Ishikawa (cell line): Measurements from ENCODE around the gene L1CAM.
A peak's percentile ranks its signal among the peaks of the same experiment; 100 is the strongest.

Source experiments
- CEBPB ChIP-seq: IDR thresholded peaks from 2 replicates; pipeline ENCODE4 v1.6.1; 2012
- CREB1 ChIP-seq: IDR thresholded peaks from 2 replicates; pipeline ENCODE4 v1.6.1; 2012; ENCODE audit warnings: low read depth
- EGR1 ChIP-seq: IDR thresholded peaks from 2 replicates; pipeline ENCODE4 v1.6.1; 2012
- EP300 ChIP-seq: IDR thresholded peaks from 2 replicates; pipeline ENCODE4 v1.6.1; 2012; ENCODE audit warnings: borderline replicate concordance
- FOXM1 ChIP-seq: IDR thresholded peaks from 2 replicates; pipeline ENCODE4 v1.6.1; 2012; ENCODE audit warnings: low read depth, borderline replicate concordance
- NFIC ChIP-seq: IDR thresholded peaks from 2 replicates; pipeline ENCODE4 v1.6.1; 2012
- RAD21 ChIP-seq: IDR thresholded peaks from 2 replicates; pipeline ENCODE4 v1.6.1; 2012; ENCODE audit warnings: low read depth
- TAF1 ChIP-seq: IDR thresholded peaks from 2 replicates; pipeline ENCODE4 v1.6.1; 2012; ENCODE audit warnings: low read depth, mild to moderate bottlenecking
- TCF12 ChIP-seq: IDR thresholded peaks from 2 replicates; pipeline ENCODE4 v1.6.1; 2012; ENCODE audit warnings: low read depth
- TEAD4 ChIP-seq: IDR thresholded peaks from 2 replicates; pipeline ENCODE4 v1.6.1; 2012
- YY1 ChIP-seq: IDR thresholded peaks from 2 replicates; pipeline ENCODE4 v1.6.1; 2012; ENCODE audit warnings: low read depth
- ZBTB7A ChIP-seq: IDR thresholded peaks from 2 replicates; pipeline ENCODE4 v1.6.1; 2012; ENCODE audit warnings: low read depth
- TF ChIP-seq, protein P1 (sequence below): IDR thresholded peaks from 2 replicates; pipeline ENCODE4 v1.6.1; 2012; ENCODE audit warnings: low read depth, mild to moderate bottlenecking
- TF ChIP-seq, protein P2 (sequence below): IDR thresholded peaks from 2 replicates; pipeline ENCODE4 v1.6.1; 2012
- TF ChIP-seq, protein P3 (sequence below): IDR thresholded peaks from 2 replicates; pipeline ENCODE4 v1.6.1; 2012

Gene L1CAM

DNA sequence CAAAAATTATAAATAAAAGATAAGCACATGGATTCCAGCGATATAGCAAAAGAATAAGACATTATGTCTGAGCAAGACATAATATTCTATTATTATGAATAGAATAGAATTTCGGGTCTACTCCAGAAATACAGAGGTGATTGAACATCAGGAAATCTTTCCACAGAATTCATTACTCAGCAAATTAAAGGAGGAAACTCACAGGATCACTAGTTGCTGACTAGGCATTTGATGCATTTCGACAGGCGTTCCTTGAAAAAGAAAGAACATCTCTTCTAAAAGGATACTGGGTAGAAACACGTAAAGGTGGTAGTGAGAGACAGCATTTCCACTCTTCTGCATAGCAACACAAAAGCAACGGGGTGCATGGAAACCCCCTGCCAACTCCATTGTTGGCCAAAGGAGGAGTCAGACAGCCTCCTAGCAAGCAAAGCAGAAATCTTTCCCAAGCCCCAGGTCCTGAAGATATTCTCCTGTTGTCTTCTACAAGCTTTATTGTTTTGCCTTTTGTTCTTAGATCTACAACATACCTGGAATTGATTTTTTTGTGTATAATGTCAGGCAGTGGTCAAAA lies 41.4 kb downstream of the L1CAM start:
- TF ChIP-seq, protein P1, sequence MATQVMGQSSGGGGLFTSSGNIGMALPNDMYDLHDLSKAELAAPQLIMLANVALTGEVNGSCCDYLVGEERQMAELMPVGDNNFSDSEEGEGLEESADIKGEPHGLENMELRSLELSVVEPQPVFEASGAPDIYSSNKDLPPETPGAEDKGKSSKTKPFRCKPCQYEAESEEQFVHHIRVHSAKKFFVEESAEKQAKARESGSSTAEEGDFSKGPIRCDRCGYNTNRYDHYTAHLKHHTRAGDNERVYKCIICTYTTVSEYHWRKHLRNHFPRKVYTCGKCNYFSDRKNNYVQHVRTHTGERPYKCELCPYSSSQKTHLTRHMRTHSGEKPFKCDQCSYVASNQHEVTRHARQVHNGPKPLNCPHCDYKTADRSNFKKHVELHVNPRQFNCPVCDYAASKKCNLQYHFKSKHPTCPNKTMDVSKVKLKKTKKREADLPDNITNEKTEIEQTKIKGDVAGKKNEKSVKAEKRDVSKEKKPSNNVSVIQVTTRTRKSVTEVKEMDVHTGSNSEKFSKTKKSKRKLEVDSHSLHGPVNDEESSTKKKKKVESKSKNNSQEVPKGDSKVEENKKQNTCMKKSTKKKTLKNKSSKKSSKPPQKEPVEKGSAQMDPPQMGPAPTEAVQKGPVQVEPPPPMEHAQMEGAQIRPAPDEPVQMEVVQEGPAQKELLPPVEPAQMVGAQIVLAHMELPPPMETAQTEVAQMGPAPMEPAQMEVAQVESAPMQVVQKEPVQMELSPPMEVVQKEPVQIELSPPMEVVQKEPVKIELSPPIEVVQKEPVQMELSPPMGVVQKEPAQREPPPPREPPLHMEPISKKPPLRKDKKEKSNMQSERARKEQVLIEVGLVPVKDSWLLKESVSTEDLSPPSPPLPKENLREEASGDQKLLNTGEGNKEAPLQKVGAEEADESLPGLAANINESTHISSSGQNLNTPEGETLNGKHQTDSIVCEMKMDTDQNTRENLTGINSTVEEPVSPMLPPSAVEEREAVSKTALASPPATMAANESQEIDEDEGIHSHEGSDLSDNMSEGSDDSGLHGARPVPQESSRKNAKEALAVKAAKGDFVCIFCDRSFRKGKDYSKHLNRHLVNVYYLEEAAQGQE, result no peak
- no peak for TF ChIP-seq RAD21
- no peak for TF ChIP-seq CEBPB
- TF ChIP-seq, protein P2, sequence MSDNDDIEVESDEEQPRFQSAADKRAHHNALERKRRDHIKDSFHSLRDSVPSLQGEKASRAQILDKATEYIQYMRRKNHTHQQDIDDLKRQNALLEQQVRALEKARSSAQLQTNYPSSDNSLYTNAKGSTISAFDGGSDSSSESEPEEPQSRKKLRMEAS, result no peak
- TF ChIP-seq ZBTB7A, result no peak
- TF ChIP-seq EP300, result no peak
- TF ChIP-seq, protein P3, sequence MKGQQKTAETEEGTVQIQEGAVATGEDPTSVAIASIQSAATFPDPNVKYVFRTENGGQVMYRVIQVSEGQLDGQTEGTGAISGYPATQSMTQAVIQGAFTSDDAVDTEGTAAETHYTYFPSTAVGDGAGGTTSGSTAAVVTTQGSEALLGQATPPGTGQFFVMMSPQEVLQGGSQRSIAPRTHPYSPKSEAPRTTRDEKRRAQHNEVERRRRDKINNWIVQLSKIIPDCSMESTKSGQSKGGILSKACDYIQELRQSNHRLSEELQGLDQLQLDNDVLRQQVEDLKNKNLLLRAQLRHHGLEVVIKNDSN, result no peak
- TF ChIP-seq NFIC, result no peak
- TF ChIP-seq CREB1, result no peak
- no peak for TF ChIP-seq FOXM1
- no peak for TF ChIP-seq EGR1

- TF ChIP-seq CEBPB, result no peak
- TF ChIP-seq, protein P1, result no peak
- TF ChIP-seq RAD21, result no peak
- TF ChIP-seq, protein P3, result no peak
- TF ChIP-seq CREB1, result no peak
- TF ChIP-seq YY1, result no peak
- TF ChIP-seq NFIC, result no peak
- no peak for TF ChIP-seq EGR1
Measured at GRCh38 chrX:153836921-153837320, 49.1 kb downstream of the L1CAM start.

DNA sequence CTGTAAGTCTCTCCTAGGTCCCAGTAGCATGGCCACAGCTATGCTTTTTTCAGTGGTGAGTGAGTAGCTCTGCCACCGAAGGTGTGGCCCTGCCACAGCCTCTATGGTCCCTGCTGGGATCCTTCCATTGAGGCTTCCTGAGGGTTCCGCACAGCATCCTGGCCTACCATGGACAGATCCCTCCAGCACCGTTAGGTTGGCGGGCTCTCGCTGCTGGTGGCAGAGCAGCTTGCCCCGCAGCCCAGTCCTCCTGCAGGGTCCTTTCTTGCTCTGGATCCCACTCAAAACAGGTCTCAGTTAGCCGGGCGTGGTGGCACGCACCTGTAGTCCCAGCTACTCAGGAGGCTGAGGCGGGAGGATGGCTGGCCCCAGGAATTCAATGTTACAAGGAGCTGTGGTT lies 53.2 kb downstream of the L1CAM start:
- TF ChIP-seq, protein P1, result peak; percentile 90
- TF ChIP-seq, protein P2, result no peak

GRCh38 chrX:153831429-153832150 lies 54.4 kb downstream of the L1CAM start:
- TF ChIP-seq YY1 (no peak), CEBPB (no peak), NFIC (no peak)

DNA sequence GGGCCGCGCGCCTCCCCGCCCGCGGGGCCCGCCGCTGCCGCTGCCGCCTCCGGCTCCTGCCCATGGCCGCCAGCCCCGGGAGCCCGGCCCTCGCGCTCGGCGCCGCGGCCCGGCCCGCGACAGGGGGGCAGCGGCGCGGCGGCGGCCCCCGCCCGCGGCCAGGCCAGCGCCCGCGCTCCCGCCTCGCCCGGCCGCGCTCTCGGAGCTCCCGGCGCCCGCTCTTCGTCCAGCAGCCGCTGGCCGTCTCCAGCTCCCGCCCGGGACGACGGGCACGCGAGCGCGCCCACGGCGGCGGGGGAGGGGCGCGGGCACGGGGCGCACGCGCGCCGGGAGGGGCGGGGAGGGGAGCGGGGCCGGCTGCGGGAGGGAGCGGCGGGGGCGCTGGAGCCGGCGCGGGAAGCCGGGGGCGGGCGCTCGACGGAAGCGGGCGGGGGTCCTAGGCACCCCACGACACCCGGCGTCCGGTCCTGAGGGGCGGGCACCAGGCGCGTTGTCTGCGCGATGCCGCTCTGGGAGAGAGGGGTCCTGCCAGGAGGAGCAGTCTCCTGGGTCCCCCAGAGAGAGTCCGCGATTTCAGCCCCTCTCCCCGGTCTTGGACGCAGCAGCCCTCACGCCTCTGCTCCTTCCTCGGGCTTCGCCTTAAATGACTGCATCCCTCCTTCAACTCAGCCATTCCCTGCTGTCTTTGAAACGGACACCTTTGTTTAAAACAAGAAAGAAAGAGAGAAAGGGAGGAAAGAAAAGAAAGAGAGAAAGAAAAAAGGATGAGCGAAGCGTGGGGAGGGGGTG lies 55.1 kb downstream of the L1CAM start:
- TF ChIP-seq TEAD4, result no peak
- no peak for TF ChIP-seq RAD21
- TF ChIP-seq, protein P3, result no peak
- TF ChIP-seq, protein P1, result no peak
- no peak for TF ChIP-seq CEBPB
- no peak for TF ChIP-seq EP300
- TF ChIP-seq CREB1, result no peak
- TF ChIP-seq, protein P2, result no peak
- TF ChIP-seq YY1, result no peak
- no peak for TF ChIP-seq EGR1
- no peak for TF ChIP-seq NFIC
- no peak for TF ChIP-seq TCF12
- TF ChIP-seq TAF1, result no peak
- TF ChIP-seq ZBTB7A, result no peak
- no peak for TF ChIP-seq FOXM1
